Measurements from ENCODE around the gene KDR. TPM values are rescaled to one million over a fixed set of nuclear protein-coding genes. Genes with fewer than 3 reads are reported as not detected.

The KDR gene
- total RNA-seq, 1 donor from 2014 or later: 0.12 TPM

- Mint-ChIP-seq H3K9me3 (no peaks in the 10 kb centered on the region), H3K27ac (ENCODE audit: unreplicated experiment) (no peak overlapping the region), H3K36me3 (ENCODE audit: low read depth) (no peaks in the 10 kb centered on the region), H3K27me3 (ENCODE audit: low read depth) (no peaks in the 10 kb centered on the region), H3K4me1 (no peaks in the 10 kb centered on the region), H3K4me3 (no peak overlapping the region)
- TF ChIP-seq, protein P1, sequence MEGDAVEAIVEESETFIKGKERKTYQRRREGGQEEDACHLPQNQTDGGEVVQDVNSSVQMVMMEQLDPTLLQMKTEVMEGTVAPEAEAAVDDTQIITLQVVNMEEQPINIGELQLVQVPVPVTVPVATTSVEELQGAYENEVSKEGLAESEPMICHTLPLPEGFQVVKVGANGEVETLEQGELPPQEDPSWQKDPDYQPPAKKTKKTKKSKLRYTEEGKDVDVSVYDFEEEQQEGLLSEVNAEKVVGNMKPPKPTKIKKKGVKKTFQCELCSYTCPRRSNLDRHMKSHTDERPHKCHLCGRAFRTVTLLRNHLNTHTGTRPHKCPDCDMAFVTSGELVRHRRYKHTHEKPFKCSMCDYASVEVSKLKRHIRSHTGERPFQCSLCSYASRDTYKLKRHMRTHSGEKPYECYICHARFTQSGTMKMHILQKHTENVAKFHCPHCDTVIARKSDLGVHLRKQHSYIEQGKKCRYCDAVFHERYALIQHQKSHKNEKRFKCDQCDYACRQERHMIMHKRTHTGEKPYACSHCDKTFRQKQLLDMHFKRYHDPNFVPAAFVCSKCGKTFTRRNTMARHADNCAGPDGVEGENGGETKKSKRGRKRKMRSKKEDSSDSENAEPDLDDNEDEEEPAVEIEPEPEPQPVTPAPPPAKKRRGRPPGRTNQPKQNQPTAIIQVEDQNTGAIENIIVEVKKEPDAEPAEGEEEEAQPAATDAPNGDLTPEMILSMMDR (conservative IDR thresholded peaks at IDR 0.05): no peak
- no peak for DNase-seq (ENCODE audit: low read depth, low spot score)
Measured at GRCh38 chr4:55099816-55100215, 25.6 kb downstream of the KDR start.

DNA sequence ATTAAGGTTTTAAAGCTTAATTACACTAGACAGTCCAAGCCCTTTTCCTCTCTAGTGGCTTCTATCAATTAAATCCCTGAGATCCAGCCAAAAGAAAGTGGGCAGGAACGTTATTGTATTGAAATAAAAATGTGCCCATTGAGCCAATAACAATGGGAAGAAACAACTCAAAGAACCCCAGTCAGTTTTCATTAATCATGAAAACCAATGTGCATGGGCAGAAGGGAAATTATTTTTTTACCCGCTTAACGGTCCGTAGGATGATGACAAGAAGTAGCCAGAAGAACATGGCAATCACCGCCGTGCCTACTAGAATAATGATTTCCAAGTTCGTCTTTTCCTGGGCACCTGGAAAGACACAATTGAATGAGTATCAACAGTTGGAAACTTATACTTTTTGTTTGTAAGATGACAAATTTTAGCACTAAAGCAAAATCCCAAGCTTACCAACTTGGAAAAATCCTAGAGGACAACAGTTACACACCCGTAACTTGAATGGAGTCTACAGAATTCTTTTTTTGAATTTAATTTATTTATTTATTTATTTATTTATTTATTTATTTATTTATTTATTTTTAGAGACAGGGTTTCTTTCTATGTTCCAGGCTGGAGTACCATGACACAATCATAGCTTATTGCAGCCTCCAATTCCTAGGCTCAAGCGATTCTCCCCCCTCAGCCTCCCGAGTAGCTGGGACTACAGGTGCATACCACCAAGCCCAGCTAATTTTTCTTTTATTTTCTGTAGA lies 26.8 kb downstream of the KDR start:
- Mint-ChIP-seq H3K4me3 (no peak overlapping the region), H3K36me3 (ENCODE audit: low read depth) (no peaks in the 10 kb centered on the region), H3K9me3 (no peaks in the 10 kb centered on the region), H3K4me1 (no peaks in the 10 kb centered on the region), H3K27me3 (ENCODE audit: low read depth) (no peaks in the 10 kb centered on the region), H3K27ac (ENCODE audit: unreplicated experiment) (no peak overlapping the region)
- TF ChIP-seq, protein P1 (conservative IDR thresholded peaks at IDR 0.05): no peak
- no peak for DNase-seq (ENCODE audit: low read depth, low spot score)

GRCh38 chr4:55096619-55097018 lies 28.8 kb downstream of the KDR start:
- TF ChIP-seq, protein P1 (conservative IDR thresholded peaks at IDR 0.05): no peak
- no peak overlapping the region for H3K27ac Mint-ChIP-seq (ENCODE audit: unreplicated experiment)
- H3K9me3 Mint-ChIP-seq: no peaks in the 10 kb centered on the region
- H3K27me3 Mint-ChIP-seq (ENCODE audit: low read depth): no peaks in the 10 kb centered on the region
- H3K36me3 Mint-ChIP-seq (ENCODE audit: low read depth): no peaks in the 10 kb centered on the region
- no peak overlapping the region for H3K4me3 Mint-ChIP-seq
- H3K4me1 Mint-ChIP-seq: no peaks in the 10 kb centered on the region
- DNase-seq (ENCODE audit: low read depth, low spot score): no peak

DNA sequence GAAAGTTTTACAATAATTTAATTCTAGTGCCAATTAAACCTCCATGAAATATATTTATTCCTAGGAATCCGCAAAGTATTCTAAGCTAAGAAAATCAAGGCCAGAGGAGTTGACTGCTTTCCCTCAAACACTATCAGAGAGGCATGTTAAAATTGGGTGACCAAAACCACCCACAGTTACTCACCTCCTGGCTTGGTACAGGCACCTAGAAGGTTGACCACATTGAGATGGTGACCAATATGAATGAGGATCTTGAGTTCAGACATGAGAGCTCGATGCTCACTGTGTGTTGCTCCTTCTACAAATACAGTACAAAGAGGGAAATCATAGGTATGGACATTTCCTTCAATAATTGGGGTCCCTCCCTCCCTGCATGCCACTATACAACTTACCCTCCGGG lies 29.4 kb downstream of the KDR start:
- Mint-ChIP-seq H3K36me3 (ENCODE audit: low read depth) (no peaks in the 10 kb centered on the region), H3K4me1 (no peaks in the 10 kb centered on the region)
- no peak for DNase-seq (ENCODE audit: low read depth, low spot score)

GRCh38 chr4:55092504-55092903 lies 32.9 kb downstream of the KDR start:
- H3K36me3 Mint-ChIP-seq (ENCODE audit: low read depth): no peaks in the 10 kb centered on the region

More for the DNA sequence above, 29.4 kb downstream of the KDR start:
- no peak overlapping the region for H3K27ac Mint-ChIP-seq (ENCODE audit: unreplicated experiment)
- H3K27me3 Mint-ChIP-seq (ENCODE audit: low read depth): no peaks in the 10 kb centered on the region
- TF ChIP-seq, protein P1 (conservative IDR thresholded peaks at IDR 0.05): no peak
- H3K4me3 Mint-ChIP-seq: no peak overlapping the region
- H3K9me3 Mint-ChIP-seq: no peaks in the 10 kb centered on the region

More at GRCh38 chr4:55092504-55092903, 32.9 kb downstream of the KDR start:
- Mint-ChIP-seq H3K9me3 (no peaks in the 10 kb centered on the region), H3K27ac (ENCODE audit: unreplicated experiment) (no peak overlapping the region), H3K4me3 (no peak overlapping the region), H3K27me3 (ENCODE audit: low read depth) (no peaks in the 10 kb centered on the region), H3K4me1 (peaks cover 9% of the 10 kb centered on the region)
- TF ChIP-seq, protein P1 (conservative IDR thresholded peaks at IDR 0.05): no peak
- no peak for DNase-seq (ENCODE audit: low read depth, low spot score)

All from neural crest cell (in vitro differentiated cells).